Liver (tissue), 9 donors: ENCODE measurements around the gene COL5A1. TPM values are rescaled to one million over a fixed set of nuclear protein-coding genes. Genes with fewer than 3 reads are reported as not detected.

Experiments
- DNase-seq: peaks from one replicate; pipeline ENCODE4 v3.0.0-alpha.2; 2017; ENCODE audit warnings: low spot score
- H3K27ac ChIP-seq, 2 donors: one replicate each; pipeline ENCODE4 v1.7.0; 2013; ENCODE audit warnings: inconsistent platforms in 2 of 2, low read length in 2 of 2, control low read depth in 1 of 2, low read depth in 1 of 2, mild to moderate bottlenecking in 1 of 2
- H3K27me3 ChIP-seq, 4 donors: one replicate each; pipeline versions ENCODE4 v1.6.1 to v1.7.0; 2013; ENCODE audit warnings: low read length in 3 of 4, inconsistent platforms in 1 of 4, mild to moderate bottlenecking in 1 of 4, moderate library complexity in 1 of 4; ENCODE audit not compliant: control insufficient read depth in 4 of 4, insufficient read depth in 4 of 4
- H3K36me3 ChIP-seq, 4 donors: one replicate each; pipeline versions ENCODE4 v1.6.1 to v1.7.0; 2013; ENCODE audit warnings: low read length in 3 of 4, mild to moderate bottlenecking in 3 of 4, low read depth in 1 of 4, moderate library complexity in 1 of 4; ENCODE audit not compliant: control insufficient read depth in 4 of 4, insufficient read depth in 3 of 4
- H3K4me1 ChIP-seq, 4 donors: one replicate each; pipeline versions ENCODE4 v1.6.1 to v1.7.0; 2013; ENCODE audit warnings: low read length in 3 of 4, mild to moderate bottlenecking in 3 of 4, moderate library complexity in 1 of 4; ENCODE audit not compliant: control insufficient read depth in 4 of 4, insufficient read depth in 4 of 4
- H3K4me3 ChIP-seq, 3 donors: one replicate each; pipeline versions ENCODE4 v1.6.1 to v1.7.0; 2013; ENCODE audit warnings: low read length in 3 of 3, control low read depth in 1 of 3, low read depth in 1 of 3, mild to moderate bottlenecking in 1 of 3
- H3K9ac ChIP-seq, 2 donors: one replicate each; pipeline ENCODE4 v1.7.0; 2013; ENCODE audit warnings: low read length in 2 of 2, mild to moderate bottlenecking in 2 of 2, moderate library complexity in 2 of 2, control low read depth in 1 of 2, low read depth in 1 of 2
- H3K9me3 ChIP-seq, 4 donors: one replicate each; pipeline versions ENCODE4 v1.6.1 to v1.7.0; 2013; ENCODE audit warnings: low read length in 3 of 4; ENCODE audit not compliant: control insufficient read depth in 4 of 4
- ATF3 ChIP-seq: IDR thresholded peaks from 2 replicates; pipeline ENCODE4 v1.6.1; 2016; ENCODE audit warnings: antibody characterized with exemption
- CTCF ChIP-seq: fragments of 150-350 bp; IDR thresholded peaks from 2 replicates; pipeline ENCODE4 v1.5.1; 2017; ENCODE audit warnings: improper control_type of control experiment, low read depth, low read length; ENCODE audit not compliant: missing input control
- EGR1 ChIP-seq, 2 donors: IDR thresholded peaks; 2 replicates each; pipeline ENCODE4 v1.6.1; 2016 to 2018; ENCODE audit warnings: antibody characterized with exemption in 2 of 2, low read depth in 2 of 2
- FOXA1 ChIP-seq: IDR thresholded peaks from 2 replicates; pipeline ENCODE4 v1.6.1; 2016; ENCODE audit warnings: antibody characterized with exemption
- FOXA2 ChIP-seq: IDR thresholded peaks from 2 replicates; pipeline ENCODE4 v1.6.1; 2016; ENCODE audit warnings: antibody characterized with exemption
- HNF4A ChIP-seq, 2 donors: conservative IDR thresholded peaks; 2 replicates each; pipeline ENCODE4 v1.6.1; 2016; ENCODE audit warnings: antibody characterized with exemption in 2 of 2, mild to moderate bottlenecking in 2 of 2
- HNF4G ChIP-seq: IDR thresholded peaks from 2 replicates; pipeline ENCODE4 v1.6.1; 2016; ENCODE audit warnings: antibody characterized with exemption
- JUND ChIP-seq, 2 donors: IDR thresholded peaks; 2 replicates each; pipeline ENCODE4 v1.6.1; 2016; ENCODE audit warnings: antibody characterized with exemption in 2 of 2
- MAX ChIP-seq: IDR thresholded peaks from 2 replicates; pipeline ENCODE4 v1.6.1; 2016; ENCODE audit warnings: antibody characterized with exemption
- RAD21 ChIP-seq, 2 donors: IDR thresholded peaks; 2 replicates each; pipeline ENCODE4 v1.6.1; 2016; ENCODE audit warnings: antibody characterized with exemption in 2 of 2, mild to moderate bottlenecking in 2 of 2
- REST ChIP-seq: IDR thresholded peaks from 2 replicates; pipeline ENCODE4 v1.6.1; 2016; ENCODE audit warnings: antibody characterized with exemption, mild to moderate bottlenecking
- RXRA ChIP-seq, 2 donors: IDR thresholded peaks; 2 replicates each; pipeline ENCODE4 v1.6.1; 2017 to 2018; ENCODE audit warnings: antibody characterized with exemption in 2 of 2, mild to moderate bottlenecking in 1 of 2
- SP1 ChIP-seq: IDR thresholded peaks from 2 replicates; pipeline ENCODE4 v1.6.1; 2018; ENCODE audit warnings: antibody characterized with exemption, mild to moderate bottlenecking
- TAF1 ChIP-seq: conservative IDR thresholded peaks from 2 replicates; pipeline ENCODE4 v1.6.1; 2016; ENCODE audit warnings: antibody characterized with exemption, mild to moderate bottlenecking
- YY1 ChIP-seq: IDR thresholded peaks from 2 replicates; pipeline ENCODE4 v1.6.1; 2016; ENCODE audit warnings: antibody characterized with exemption, mild to moderate bottlenecking
- ZBTB33 ChIP-seq: IDR thresholded peaks from 2 replicates; pipeline ENCODE4 v1.6.1; 2016; ENCODE audit warnings: antibody characterized with exemption
- WGBS: extraction: QIAGEN DNeasy Blood & Tissue Kit; methylation state at CpG from one replicate; pipeline ENCODE4 v1.1.7; 2013; 5-methylcytosine and 5-hydroxymethylcytosine counted together
- polyA plus RNA-seq, 2 donors: library from polyadenylated mRNA; stranded (reverse) in 1 of 2; unstranded in 1 of 2; fragments of 200-250 nt in 1 of 2; fragments of >200 nt in 1 of 2; fragmentation: Nextera tagmentation in 1 of 2; extraction: Ambion mirVana in 1 of 2; gene quantifications; one replicate each; pipeline versions ENCODE4 v1.2.1 to v1.2.3, GENCODE V29; 2013 to 2015
- total RNA-seq, 2 donors: library from RNA; depleted of rRNA; stranded (reverse); fragments of >200 nt; gene quantifications; one replicate each; pipeline ENCODE4 v1.2.3, GENCODE V29; 2014
- donor health status: healthy.
- donor health status: healthy.
- donor health status: healthy.
- donor health status: healthy.
- donor health status: healthy.

COL5A1 gene
- total and polyA plus RNA-seq, 4 donors, result 0.67 to 15.6 (median 11.2) TPM

GRCh38 chr9:134848504-134848903 is 206.9 kb downstream of the COL5A1 start:
- H3K9me3 ChIP-seq, result peaks cover 0 to 7% (median under 1%) of the 10 kb centered on the region in 4 donors
- TF ChIP-seq FOXA2 (no peak), FOXA1 (no peak), HNF4A (conservative IDR thresholded peaks at IDR 0.05) (no peak), MAX (no peak), ZBTB33 (no peak), CTCF (no peak), TAF1 (no peak), EGR1 (IDR thresholded peaks at IDR 0.05; ENCODE audit: low read depth in 2 of 2) (no peak), SP1 (no peak), REST (no peak)
- no peaks in the 10 kb centered on the region for H3K27me3 ChIP-seq
- no peaks in the 10 kb centered on the region for H3K4me1 ChIP-seq
- no peak for DNase-seq
- H3K36me3 ChIP-seq, result no peaks in the 10 kb centered on the region
- H3K9ac ChIP-seq, result no peak overlapping the region
- WGBS, result 81% methylated on average over 10 of the region's 10 CpGs
- H3K27ac ChIP-seq, result no peak overlapping the region
- H3K4me3 ChIP-seq, result no peak overlapping the region

DNA sequence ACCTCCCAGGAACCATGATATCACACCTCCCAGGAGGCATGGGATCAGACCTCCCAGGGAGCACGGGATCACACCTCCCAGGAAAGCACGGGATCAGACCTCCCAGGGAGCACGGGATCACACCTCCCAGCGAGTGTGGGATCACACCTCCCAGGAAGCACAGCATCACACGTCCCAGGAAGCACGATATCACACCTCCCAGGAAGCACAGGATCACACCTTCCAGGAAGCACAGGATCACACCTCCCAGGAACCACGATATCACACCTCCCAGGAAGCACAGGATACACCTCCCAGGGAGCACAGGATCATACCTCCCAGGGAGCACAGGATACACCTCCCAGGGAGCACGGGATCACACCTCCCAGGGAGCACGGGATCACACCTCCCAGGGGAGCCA is 209.0 kb downstream of the COL5A1 start:
- 79% methylated on average over 9 of the region's 9 CpGs for WGBS
- H3K27me3 ChIP-seq, result no peaks in the 10 kb centered on the region

More for the DNA sequence above, 209.0 kb downstream of the COL5A1 start:
- Histone ChIP-seq H3K27ac (no peak overlapping the region), H3K9ac (no peak overlapping the region), H3K9me3 (peaks cover 0 to 7% (median under 1%) of the 10 kb centered on the region in 4 donors), H3K36me3 (no peaks in the 10 kb centered on the region), H3K4me1 (no peaks in the 10 kb centered on the region), H3K4me3 (no peak overlapping the region)
- DNase-seq, result no peak
- no peak for TF ChIP-seq RAD21 (IDR thresholded peaks at IDR 0.05)
- TF ChIP-seq ATF3, result no peak
- TF ChIP-seq EGR1 (IDR thresholded peaks at IDR 0.05; ENCODE audit: low read depth in 2 of 2), result no peak
- TF ChIP-seq FOXA1, result no peak
- no peak for TF ChIP-seq HNF4A (conservative IDR thresholded peaks at IDR 0.05)
- TF ChIP-seq RXRA (IDR thresholded peaks at IDR 0.05), result no peak
- TF ChIP-seq HNF4G, result no peak
- TF ChIP-seq CTCF, result no peak
- no peak for TF ChIP-seq YY1
- no peak for TF ChIP-seq JUND (IDR thresholded peaks at IDR 0.05)
- no peak for TF ChIP-seq TAF1
- TF ChIP-seq ZBTB33, result no peak
